K562 (cell line): Measurements from ENCODE around the gene APEX1. TPM values are rescaled to one million over a fixed set of nuclear protein-coding genes. Genes with fewer than 3 reads are reported as not detected.
A peak's percentile ranks its signal among the peaks of the same experiment; 100 is the strongest.

Experiments used
- ATF7 ChIP-seq: fragments of 450-650 bp; IDR thresholded peaks from 2 replicates; pipeline ENCODE4 v1.7.1; 2014; ENCODE audit warnings: mild to moderate bottlenecking, moderate library complexity
- BACH1 ChIP-seq: fragments of 200-800 bp; sonication (Bioruptor generic); IDR thresholded peaks from 2 replicates; pipeline ENCODE4 v1.6.1; 2016; ENCODE audit warnings: missing genetic modification characterization, missing compliant biosample characterization
- CBX1 ChIP-seq: sonication (generic); IDR thresholded peaks from 2 replicates; pipeline ENCODE4 v1.6.1; 2016; ENCODE audit warnings: antibody characterized with exemption, low read depth, mild to moderate bottlenecking
- CHD4 ChIP-seq: fragments of 200-600 bp; sonication (generic); IDR thresholded peaks from 3 replicates; pipeline ENCODE4 v1.6.1; 2012; ENCODE audit warnings: low read depth, mild to moderate bottlenecking, mixed read lengths, low read length, inconsistent platforms; ENCODE audit not compliant: insufficient read depth, insufficient replicate concordance, poor library complexity, severe bottlenecking
- CLOCK ChIP-seq: fragments of 250-450 bp; sonication (Bioruptor Pico); IDR thresholded peaks from 2 replicates; pipeline ENCODE4 v1.4.0; 2020; ENCODE audit warnings: mild to moderate bottlenecking, moderate library complexity, borderline replicate concordance
- HBP1 ChIP-seq: fragments of 450-650 bp; formaldehyde crosslinking; IDR thresholded peaks from 2 replicates; pipeline ENCODE4 v1.4.0; 2022; ENCODE audit warnings: missing genetic modification characterization
- HDAC2 ChIP-seq: fragments of 450-650 bp; IDR thresholded peaks from 2 replicates; pipeline ENCODE4 v1.6.1; 2016; ENCODE audit warnings: mild to moderate bottlenecking
- SRF ChIP-seq, 2 experiments: fragments of 250-450, 450-650 bp in 1 of 2; sonication (Bioruptor Pico) in 1 of 2; sonication (generic) in 1 of 2; formaldehyde crosslinking; IDR thresholded peaks; 2 replicates each; pipeline versions ENCODE4 v1.5.0 to v1.5.1; 2020 to 2022; ENCODE audit warnings: mild to moderate bottlenecking in 1 of 2, missing genetic modification reagents in 1 of 2
- TFE3 ChIP-seq: fragments of 450-650 bp; formaldehyde crosslinking; IDR thresholded peaks from 2 replicates; pipeline ENCODE4 v1.4.0; 2020; ENCODE audit warnings: mild to moderate bottlenecking, mixed read lengths
- YY1 ChIP-seq, 3 experiments: IDR thresholded peaks; 2 replicates each; pipeline ENCODE4 v1.6.1; 2011; ENCODE audit warnings: low read length in 2 of 3, mild to moderate bottlenecking in 2 of 3, moderate library complexity in 2 of 3, borderline replicate concordance in 1 of 3, control low read depth in 1 of 3, low read depth in 1 of 3; ENCODE audit not compliant: insufficient read depth in 3 of 3, insufficient replicate concordance in 2 of 3, control insufficient read depth in 1 of 3, insufficient read length in 1 of 3; ENCODE audit errors: extremely low read depth in 1 of 3
- ZBTB12 ChIP-seq: fragments of 250-450 bp; sonication (Bioruptor Pico); IDR thresholded peaks from 2 replicates; pipeline ENCODE4 v1.4.0; 2020
- ZNF316 ChIP-seq: fragments of 450-650 bp; IDR thresholded peaks from 2 replicates; pipeline ENCODE4 v1.6.1; 2016
- polyA plus RNA-seq, 8 experiments: library from polyadenylated mRNA; depleted of rRNA in 4 of 8; stranded (reverse) in 5 of 8; unstranded in 3 of 8; fragments of >200 nt; fragmentation: Nextera tagmentation in 2 of 8; fragmentation: Illumina TruSeq in 1 of 8; extraction: Ambion mirVana in 2 of 8; extraction: Trizol in 1 of 8; gene quantifications; 2 replicates each; pipeline versions ENCODE4 v1.2.1 to v1.2.3, GENCODE V29; 2011 to 2014; ENCODE audit warnings: inconsistent platforms in 1 of 8, missing spikeins in 1 of 8
- total RNA-seq, 7 experiments: library from RNA; depleted of rRNA in 6 of 7; stranded (reverse); fragments of >200 nt in 6 of 7; fragmentation: Illumina TruSeq in 2 of 7; extraction: Trizol in 2 of 7; gene quantifications; 2 replicates each; pipeline versions ENCODE4 v1.2.1 to v1.2.3, GENCODE V29; 2011 to 2021; ENCODE audit warnings: low replicate concordance in 1 of 7

Gene APEX1
- total and polyA plus RNA-seq, 9 of the 15 experiments (the other 6 are each of a cell fraction or from before 2014, with no cell fraction given): 50.2 to 274 (median 158) TPM

- TF ChIP-seq ZBTB12 (CRISPR knock-in tag) (peak; percentile 61; the same call in 1 of the 2 replicates), TFE3 (CRISPR knock-in tag) (peak; percentile 99), SRF (CRISPR knock-in tag; IDR thresholded peaks at IDR 0.05) (peak in 1 of 2 experiments; percentile 56; a peak in 1 of 4 replicates), YY1 (IDR thresholded peaks at IDR 0.05; ENCODE audit: borderline replicate concordance in 1 of 3, control insufficient read depth in 1 of 3, extremely low read depth in 1 of 3, insufficient read depth in 3 of 3, insufficient read length in 1 of 3, insufficient replicate concordance in 2 of 3, low read depth in 1 of 3, low read length in 2 of 3) (peak in 2 of 3 experiments; percentile 17 to 83), CBX1 (peak; percentile 67; the same call in 1 of the 2 replicates), ZNF316 (peak; percentile 82), CLOCK (CRISPR knock-in tag) (peak; percentile 92; the same call in 1 of the 2 replicates), HBP1 (CRISPR knock-in tag) (no peak), ATF7 (peak; percentile 87), BACH1 (tag) (peak; percentile 81), HDAC2 (peak; percentile 57; the same call in 1 of the 2 replicates), CHD4 (no peak)
Measured at GRCh38 chr14:20461225-20462141, 6.5 kb downstream of the APEX1 start, which contains the start of gene PIP4P1 (continued).
